LNCaP clone FGC (cell line): ENCODE data around the gene AKAP13.

Source experiments
- DNase-seq: peaks from one replicate; pipeline ENCODE4 v3.0.0-alpha.2; 2011; ENCODE audit warnings: low read depth
- H3K4me3 ChIP-seq: 2 replicates; pipeline ENCODE4 v1.5.1; 2011; ENCODE audit warnings: mild to moderate bottlenecking, low read depth, low read length, control low read depth
- CTCF ChIP-seq: IDR thresholded peaks from 2 replicates; pipeline ENCODE4 v1.5.1; 2012; ENCODE audit warnings: mild to moderate bottlenecking; ENCODE audit not compliant: control insufficient read depth, insufficient read depth; ENCODE audit errors: extremely low read depth

The AKAP13 gene

DNA sequence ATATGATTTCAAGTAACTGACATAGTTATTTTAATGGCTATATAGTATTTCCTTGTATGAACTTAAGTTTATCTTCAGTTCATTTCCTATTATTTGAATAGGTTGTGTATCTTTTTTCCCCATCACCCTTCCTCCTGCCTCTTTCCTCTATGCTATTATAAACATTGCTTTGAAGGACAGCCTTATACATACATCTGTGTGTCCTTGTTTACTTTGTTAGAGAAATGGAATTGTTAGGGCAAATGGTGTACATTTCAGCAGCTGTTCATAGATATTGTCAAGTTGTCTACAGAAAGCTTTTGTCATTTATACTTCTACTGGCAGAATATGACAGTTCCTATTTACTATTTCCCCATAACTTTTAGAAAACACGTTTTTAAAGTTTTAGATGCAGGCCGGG is 18.4 kb downstream of the AKAP13 start:
- no peak for DNase-seq
- no peak overlapping the region for H3K4me3 ChIP-seq
- TF ChIP-seq CTCF = no peak

DNA sequence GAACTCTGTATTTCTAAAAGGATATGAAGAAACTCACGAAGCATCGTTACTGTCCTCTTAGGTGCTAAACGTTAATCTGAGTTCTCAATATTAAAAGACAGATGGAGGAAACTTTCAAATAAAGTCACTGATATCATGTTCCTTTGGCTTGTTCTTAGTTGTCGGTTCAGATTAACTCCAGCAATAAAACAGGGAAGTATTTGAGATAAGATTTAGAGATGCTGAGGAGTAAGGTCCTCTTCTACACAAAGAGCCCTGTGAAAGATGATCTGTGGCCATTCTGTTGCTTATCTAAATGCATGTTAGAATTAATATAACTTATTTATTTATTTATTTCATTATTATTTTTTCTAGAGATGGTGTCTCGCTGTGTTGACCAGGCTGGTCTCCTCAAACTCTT is 19.2 kb downstream of the AKAP13 start:
- no peak overlapping the region for H3K4me3 ChIP-seq
- DNase-seq = no peak
- no peak for TF ChIP-seq CTCF

GRCh38 chr15:85400606-85401005 is 20.2 kb downstream of the AKAP13 start:
- DNase-seq = no peak
- no peak overlapping the region for H3K4me3 ChIP-seq
- TF ChIP-seq CTCF = no peak

GRCh38 chr15:85401108-85401774 is 20.8 kb downstream of the AKAP13 start:
- no peak overlapping the region for H3K4me3 ChIP-seq
- no peak for TF ChIP-seq CTCF
- DNase-seq = no peak

DNA sequence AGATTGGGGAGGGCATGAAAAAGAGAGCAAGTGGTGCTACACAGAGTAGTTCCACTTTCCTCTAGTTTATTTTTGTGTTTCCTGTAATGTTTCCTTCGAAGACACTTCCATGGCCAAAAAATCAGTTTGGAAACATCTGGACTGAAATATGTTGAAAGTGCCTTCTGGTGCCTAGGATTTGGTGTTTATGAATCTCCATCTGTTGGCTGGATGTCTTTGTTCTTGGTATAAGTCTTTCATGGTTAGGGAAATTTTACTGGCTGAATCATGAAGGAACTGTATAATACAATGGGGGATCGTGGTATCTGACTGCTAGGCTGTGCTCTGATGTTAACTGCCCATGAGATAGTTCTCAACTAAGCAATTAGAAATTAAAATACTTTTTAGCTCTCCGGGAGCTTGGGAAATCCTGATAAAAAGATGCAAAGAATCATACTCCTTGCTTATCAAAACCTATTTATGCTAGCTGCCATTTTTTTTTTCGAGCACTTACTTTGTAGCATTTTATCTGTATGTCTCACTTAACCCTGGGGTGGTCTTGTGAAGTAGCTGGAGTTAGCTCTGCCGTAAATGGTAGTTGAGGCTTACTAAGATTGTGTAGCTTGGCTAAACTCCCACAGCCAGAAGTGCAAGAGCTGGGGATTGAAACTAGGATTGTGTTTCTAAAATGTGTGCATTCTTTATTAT is 21.9 kb downstream of the AKAP13 start:
- TF ChIP-seq CTCF = no peak
- H3K4me3 ChIP-seq = no peak overlapping the region
- no peak for DNase-seq

DNA sequence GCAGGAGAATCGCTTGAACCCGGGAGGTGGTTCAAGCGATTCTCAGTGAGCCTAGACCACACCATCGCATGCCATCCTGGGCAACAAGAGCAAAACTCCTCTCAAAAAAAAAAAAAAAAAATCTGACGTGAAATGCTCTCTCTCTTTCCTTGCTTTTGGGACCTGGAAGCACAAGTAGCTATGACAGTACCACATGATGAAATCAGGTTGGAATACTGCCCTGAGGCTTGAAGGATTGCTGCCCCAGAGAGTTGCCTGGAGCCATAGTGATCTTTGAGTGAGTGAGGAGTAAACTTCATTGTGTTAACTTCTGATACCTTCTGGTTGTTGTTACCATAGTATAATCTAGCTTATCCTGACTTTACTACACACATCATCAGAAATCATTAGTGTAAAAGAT is 23.3 kb downstream of the AKAP13 start:
- H3K4me3 ChIP-seq = no peak overlapping the region
- DNase-seq = no peak
- no peak for TF ChIP-seq CTCF
